Astrocyte (in vitro differentiated cells and primary cell): ENCODE results near the gene FBXL14. TPM values are rescaled to one million over a fixed set of nuclear protein-coding genes. Genes with fewer than 3 reads are reported as not detected.

Experiments
- DNase-seq: peaks from one replicate; pipeline ENCODE4 v3.0.0-alpha.2; 2010; ENCODE audit warnings: low read depth
- FAIRE-seq: peaks from 2 replicates; lab custom pipeline; 2011; peaks lifted over from hg19 to GRCh38; lab: Jason Lieb, UNC
- H2AFZ ChIP-seq: 2 replicates; pipeline ENCODE4 v1.6.0; 2012; ENCODE audit warnings: low read depth, low read length, inconsistent platforms
- H3K27ac ChIP-seq: 2 replicates; pipeline ENCODE4 v1.5.1; 2011; ENCODE audit warnings: low read depth, low read length, inconsistent platforms
- H3K27me3 ChIP-seq: 2 replicates; pipeline ENCODE4 v1.6.0; 2011; ENCODE audit warnings: low read length, inconsistent platforms; ENCODE audit not compliant: insufficient read depth
- H3K36me3 ChIP-seq: 2 replicates; pipeline ENCODE4 v1.5.1; 2011; ENCODE audit warnings: low read length, inconsistent platforms; ENCODE audit not compliant: insufficient read depth
- H3K4me1 ChIP-seq: 2 replicates; pipeline ENCODE4 v1.5.1; 2011; ENCODE audit warnings: low read length, inconsistent platforms; ENCODE audit not compliant: insufficient read depth
- H3K4me2 ChIP-seq: 2 replicates; pipeline ENCODE4 v1.6.0; 2012; ENCODE audit warnings: low read length, inconsistent platforms
- H3K4me3 ChIP-seq: 2 replicates; pipeline ENCODE4 v1.5.1; 2011; ENCODE audit warnings: low read depth, mild to moderate bottlenecking, low read length, inconsistent platforms; ENCODE audit not compliant: insufficient read depth
- H3K79me2 ChIP-seq: 2 replicates; pipeline ENCODE4 v1.6.0; 2012; ENCODE audit warnings: mild to moderate bottlenecking, low read length, inconsistent platforms; ENCODE audit not compliant: insufficient read depth
- H3K9ac ChIP-seq: 2 replicates; pipeline ENCODE4 v1.6.0; 2012; ENCODE audit warnings: mild to moderate bottlenecking, low read length, inconsistent platforms
- H3K9me3 ChIP-seq: 2 replicates; pipeline ENCODE4 v1.5.1; 2012; ENCODE audit warnings: low read depth, mild to moderate bottlenecking, low read length, inconsistent platforms; ENCODE audit not compliant: insufficient read depth
- H4K20me1 ChIP-seq: 2 replicates; pipeline ENCODE4 v1.6.0; 2012; ENCODE audit warnings: low read length, inconsistent platforms; ENCODE audit not compliant: insufficient read depth
- H3K27ac Mint-ChIP-seq: one replicate; pipeline ENCODE4 v1.8.0; 2021; ENCODE audit warnings: mild to moderate bottlenecking, mixed read lengths; ENCODE audit not compliant: unreplicated experiment
- H3K27me3 Mint-ChIP-seq: one replicate; pipeline ENCODE4 v1.8.0; 2021; ENCODE audit warnings: low read depth, mixed read lengths; ENCODE audit not compliant: unreplicated experiment
- H3K36me3 Mint-ChIP-seq: one replicate; pipeline ENCODE4 v1.8.0; 2021; ENCODE audit warnings: low read depth, mixed read lengths; ENCODE audit not compliant: unreplicated experiment
- H3K4me1 Mint-ChIP-seq: one replicate; pipeline ENCODE4 v1.8.0; 2021; ENCODE audit warnings: low read depth, mixed read lengths; ENCODE audit not compliant: unreplicated experiment
- H3K4me3 Mint-ChIP-seq: one replicate; pipeline ENCODE4 v1.8.0; 2021; ENCODE audit warnings: mild to moderate bottlenecking, moderate library complexity, mixed read lengths; ENCODE audit not compliant: unreplicated experiment
- H3K9me3 Mint-ChIP-seq: one replicate; pipeline ENCODE4 v1.8.0; 2021; ENCODE audit warnings: mild to moderate bottlenecking, mixed read lengths; ENCODE audit not compliant: unreplicated experiment
- EZH2 ChIP-seq: IDR thresholded peaks from 2 replicates; pipeline ENCODE4 v1.6.1; 2012; ENCODE audit warnings: mild to moderate bottlenecking, low read length, inconsistent platforms; ENCODE audit not compliant: insufficient read depth
- total RNA-seq: library from RNA; stranded (reverse); gene quantifications from 2 replicates; pipeline ENCODE4 v1.2.1, GENCODE V29; 2021
- TF ChIP-seq, protein P1 (sequence below): IDR thresholded peaks from 2 replicates; pipeline ENCODE4 v1.5.1; 2011; ENCODE audit warnings: low read depth, mild to moderate bottlenecking, inconsistent platforms, low read length, moderate library complexity; ENCODE audit not compliant: insufficient read depth

The FBXL14 gene
- total RNA-seq, 1 donor from 2014 or later: 9.2 TPM

DNA sequence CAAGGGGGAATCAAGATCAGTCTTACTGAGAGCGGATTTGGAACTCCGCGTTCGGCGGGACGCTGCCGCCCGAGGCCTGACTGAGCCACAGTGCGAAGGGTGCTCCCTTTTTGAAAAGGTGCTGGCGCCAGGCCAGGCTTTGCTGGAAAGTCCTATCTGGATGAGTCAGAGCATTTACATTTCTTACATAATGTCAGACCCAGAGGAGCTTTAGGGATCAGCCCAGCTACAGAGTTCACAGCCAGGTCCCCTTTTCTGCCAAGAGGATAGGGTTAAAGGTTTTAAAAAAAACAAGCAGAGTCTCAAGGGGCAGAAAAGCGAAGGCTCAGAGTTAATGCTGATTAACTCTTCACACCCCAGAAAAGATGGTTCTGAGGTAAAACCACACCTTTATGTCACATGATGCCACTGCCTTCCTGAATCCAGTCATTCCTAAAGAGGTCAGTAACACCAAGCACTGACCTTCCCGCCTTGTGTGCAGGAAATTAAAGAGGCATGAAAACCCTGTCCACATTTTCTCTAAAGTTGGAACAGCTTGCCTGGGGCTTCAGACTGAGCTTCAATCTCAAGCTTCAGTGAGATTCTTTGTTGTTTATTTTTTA is 11.7 kb upstream of the FBXL14 start:
- peaks cover 17% of the 10 kb centered on the region for H3K4me1 ChIP-seq
- DNase-seq (peak; percentile 77), FAIRE-seq (no peak)
- Mint-ChIP-seq H3K4me1 (peaks cover 28% of the 10 kb centered on the region), H3K27me3 (no peaks in the 10 kb centered on the region), H3K9me3 (no peaks in the 10 kb centered on the region), H3K27ac (peak overlapping the region; percentile 82), H3K36me3 (peaks cover 4% of the 10 kb centered on the region), H3K4me3 (peak overlapping the region; percentile 82)
- H3K9ac ChIP-seq: peak overlapping the region; percentile 59
- no peaks in the 10 kb centered on the region for H3K9me3 ChIP-seq
- no peaks in the 10 kb centered on the region for H3K27me3 ChIP-seq
- H2AFZ ChIP-seq: peak overlapping the region; percentile 49
- peak overlapping the region; percentile 50 for H3K27ac ChIP-seq
- peak overlapping the region; percentile 50 for H3K4me3 ChIP-seq
- TF ChIP-seq, protein P1, sequence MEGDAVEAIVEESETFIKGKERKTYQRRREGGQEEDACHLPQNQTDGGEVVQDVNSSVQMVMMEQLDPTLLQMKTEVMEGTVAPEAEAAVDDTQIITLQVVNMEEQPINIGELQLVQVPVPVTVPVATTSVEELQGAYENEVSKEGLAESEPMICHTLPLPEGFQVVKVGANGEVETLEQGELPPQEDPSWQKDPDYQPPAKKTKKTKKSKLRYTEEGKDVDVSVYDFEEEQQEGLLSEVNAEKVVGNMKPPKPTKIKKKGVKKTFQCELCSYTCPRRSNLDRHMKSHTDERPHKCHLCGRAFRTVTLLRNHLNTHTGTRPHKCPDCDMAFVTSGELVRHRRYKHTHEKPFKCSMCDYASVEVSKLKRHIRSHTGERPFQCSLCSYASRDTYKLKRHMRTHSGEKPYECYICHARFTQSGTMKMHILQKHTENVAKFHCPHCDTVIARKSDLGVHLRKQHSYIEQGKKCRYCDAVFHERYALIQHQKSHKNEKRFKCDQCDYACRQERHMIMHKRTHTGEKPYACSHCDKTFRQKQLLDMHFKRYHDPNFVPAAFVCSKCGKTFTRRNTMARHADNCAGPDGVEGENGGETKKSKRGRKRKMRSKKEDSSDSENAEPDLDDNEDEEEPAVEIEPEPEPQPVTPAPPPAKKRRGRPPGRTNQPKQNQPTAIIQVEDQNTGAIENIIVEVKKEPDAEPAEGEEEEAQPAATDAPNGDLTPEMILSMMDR: no peak
- no peak for TF ChIP-seq EZH2
- H3K4me2 ChIP-seq: peak overlapping the region; percentile 93
- H4K20me1 ChIP-seq: peaks cover 11% of the 10 kb centered on the region
- H3K79me2 ChIP-seq: peaks cover 28% of the 10 kb centered on the region
- H3K36me3 ChIP-seq: no peaks in the 10 kb centered on the region

DNA sequence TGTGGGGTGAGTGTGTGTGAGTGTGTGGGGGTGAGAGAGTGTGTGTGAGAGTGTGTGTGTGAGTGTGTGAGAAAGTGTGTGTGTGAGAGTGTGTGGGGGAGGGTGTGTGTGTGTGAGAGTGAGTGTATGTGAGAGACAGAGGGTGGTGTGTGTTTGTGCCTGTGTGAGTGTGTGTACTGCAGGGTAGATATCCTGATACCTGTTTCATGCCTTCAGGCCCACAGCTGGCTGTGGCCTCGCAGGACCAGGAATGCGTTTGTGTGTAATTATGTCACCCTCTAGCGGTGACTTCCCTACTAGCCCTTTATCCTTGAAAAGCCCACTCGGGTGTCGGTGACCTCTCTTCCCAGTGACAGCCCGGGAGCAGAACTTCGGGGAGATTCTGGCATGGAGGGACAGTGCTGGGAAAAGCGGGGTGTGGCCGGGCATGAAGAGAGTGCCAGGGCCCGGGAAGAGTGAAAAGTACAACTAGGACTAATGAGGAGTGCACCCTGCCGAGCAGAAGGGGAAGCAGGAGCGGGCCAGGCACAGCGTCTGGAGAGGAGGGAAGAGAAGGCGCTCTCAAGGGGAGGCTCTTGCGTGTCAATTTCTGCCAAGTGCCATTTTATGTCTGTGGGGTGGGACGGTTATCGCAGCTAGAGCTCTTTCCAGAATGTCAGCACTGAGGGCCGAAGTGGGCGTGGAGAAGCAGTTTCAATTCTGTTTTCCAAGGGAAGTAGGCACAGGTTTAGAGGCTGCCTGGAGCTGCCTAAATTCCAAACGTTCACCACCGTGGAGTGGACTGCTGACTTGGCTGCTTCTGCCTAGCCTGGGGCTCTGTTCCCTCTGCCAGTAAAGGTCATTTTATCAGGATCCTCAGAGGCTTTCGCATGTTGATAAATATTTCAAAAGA is 11.0 kb upstream of the FBXL14 start:
- Mint-ChIP-seq H3K27me3 (no peaks in the 10 kb centered on the region), H3K4me1 (peaks cover 28% of the 10 kb centered on the region), H3K9me3 (no peaks in the 10 kb centered on the region), H3K4me3 (peak overlapping the region; percentile 82), H3K36me3 (peaks cover 4% of the 10 kb centered on the region), H3K27ac (peak overlapping the region; percentile 82)
- Histone ChIP-seq H3K9me3 (no peaks in the 10 kb centered on the region), H3K4me1 (peaks cover 17% of the 10 kb centered on the region), H2AFZ (peak overlapping the region; percentile 49), H3K79me2 (peaks cover 29% of the 10 kb centered on the region), H3K4me2 (peak overlapping the region; percentile 93), H3K36me3 (no peaks in the 10 kb centered on the region), H3K27ac (peak overlapping the region; percentile 50), H3K27me3 (no peaks in the 10 kb centered on the region), H3K4me3 (peak overlapping the region; percentile 50), H4K20me1 (peaks cover 11% of the 10 kb centered on the region), H3K9ac (peak overlapping the region; percentile 59)
- DNase-seq (peak; percentile 67), FAIRE-seq (no peak)
- no peak for TF ChIP-seq EZH2
- TF ChIP-seq, protein P1: peak; percentile 75
